Measurements from ENCODE around the gene GJB4.

DNA sequence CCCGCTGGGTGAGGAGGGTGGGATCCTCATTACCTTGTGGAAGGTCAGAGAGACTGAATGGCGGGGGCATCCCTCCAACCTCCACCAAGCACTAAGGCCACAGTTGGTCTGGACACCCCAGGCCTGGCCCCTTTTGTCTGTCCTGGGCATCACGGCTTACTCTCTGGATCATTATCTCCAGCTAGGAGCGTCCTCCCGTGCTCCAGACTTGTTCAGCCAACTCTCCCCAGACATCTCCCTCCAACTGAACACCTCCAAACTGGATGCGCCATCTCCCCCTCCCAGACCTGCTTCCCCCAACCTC is 11.9 kb upstream of the GJB4 start:
- TF ChIP-seq, protein P1, sequence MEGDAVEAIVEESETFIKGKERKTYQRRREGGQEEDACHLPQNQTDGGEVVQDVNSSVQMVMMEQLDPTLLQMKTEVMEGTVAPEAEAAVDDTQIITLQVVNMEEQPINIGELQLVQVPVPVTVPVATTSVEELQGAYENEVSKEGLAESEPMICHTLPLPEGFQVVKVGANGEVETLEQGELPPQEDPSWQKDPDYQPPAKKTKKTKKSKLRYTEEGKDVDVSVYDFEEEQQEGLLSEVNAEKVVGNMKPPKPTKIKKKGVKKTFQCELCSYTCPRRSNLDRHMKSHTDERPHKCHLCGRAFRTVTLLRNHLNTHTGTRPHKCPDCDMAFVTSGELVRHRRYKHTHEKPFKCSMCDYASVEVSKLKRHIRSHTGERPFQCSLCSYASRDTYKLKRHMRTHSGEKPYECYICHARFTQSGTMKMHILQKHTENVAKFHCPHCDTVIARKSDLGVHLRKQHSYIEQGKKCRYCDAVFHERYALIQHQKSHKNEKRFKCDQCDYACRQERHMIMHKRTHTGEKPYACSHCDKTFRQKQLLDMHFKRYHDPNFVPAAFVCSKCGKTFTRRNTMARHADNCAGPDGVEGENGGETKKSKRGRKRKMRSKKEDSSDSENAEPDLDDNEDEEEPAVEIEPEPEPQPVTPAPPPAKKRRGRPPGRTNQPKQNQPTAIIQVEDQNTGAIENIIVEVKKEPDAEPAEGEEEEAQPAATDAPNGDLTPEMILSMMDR (IDR thresholded peaks at IDR 0.05; ENCODE audit: low read depth, low read length, missing input control): no peak
- no peak for TF ChIP-seq RAD21 (IDR thresholded peaks at IDR 0.05)
- TF ChIP-seq, protein P2, sequence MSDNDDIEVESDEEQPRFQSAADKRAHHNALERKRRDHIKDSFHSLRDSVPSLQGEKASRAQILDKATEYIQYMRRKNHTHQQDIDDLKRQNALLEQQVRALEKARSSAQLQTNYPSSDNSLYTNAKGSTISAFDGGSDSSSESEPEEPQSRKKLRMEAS (IDR thresholded peaks at IDR 0.05): no peak
- TF ChIP-seq EGR1 (IDR thresholded peaks at IDR 0.05; ENCODE audit: low read depth in 2 of 2): no peak
- TF ChIP-seq RXRA (IDR thresholded peaks at IDR 0.05): no peak
- TF ChIP-seq, protein P3, sequence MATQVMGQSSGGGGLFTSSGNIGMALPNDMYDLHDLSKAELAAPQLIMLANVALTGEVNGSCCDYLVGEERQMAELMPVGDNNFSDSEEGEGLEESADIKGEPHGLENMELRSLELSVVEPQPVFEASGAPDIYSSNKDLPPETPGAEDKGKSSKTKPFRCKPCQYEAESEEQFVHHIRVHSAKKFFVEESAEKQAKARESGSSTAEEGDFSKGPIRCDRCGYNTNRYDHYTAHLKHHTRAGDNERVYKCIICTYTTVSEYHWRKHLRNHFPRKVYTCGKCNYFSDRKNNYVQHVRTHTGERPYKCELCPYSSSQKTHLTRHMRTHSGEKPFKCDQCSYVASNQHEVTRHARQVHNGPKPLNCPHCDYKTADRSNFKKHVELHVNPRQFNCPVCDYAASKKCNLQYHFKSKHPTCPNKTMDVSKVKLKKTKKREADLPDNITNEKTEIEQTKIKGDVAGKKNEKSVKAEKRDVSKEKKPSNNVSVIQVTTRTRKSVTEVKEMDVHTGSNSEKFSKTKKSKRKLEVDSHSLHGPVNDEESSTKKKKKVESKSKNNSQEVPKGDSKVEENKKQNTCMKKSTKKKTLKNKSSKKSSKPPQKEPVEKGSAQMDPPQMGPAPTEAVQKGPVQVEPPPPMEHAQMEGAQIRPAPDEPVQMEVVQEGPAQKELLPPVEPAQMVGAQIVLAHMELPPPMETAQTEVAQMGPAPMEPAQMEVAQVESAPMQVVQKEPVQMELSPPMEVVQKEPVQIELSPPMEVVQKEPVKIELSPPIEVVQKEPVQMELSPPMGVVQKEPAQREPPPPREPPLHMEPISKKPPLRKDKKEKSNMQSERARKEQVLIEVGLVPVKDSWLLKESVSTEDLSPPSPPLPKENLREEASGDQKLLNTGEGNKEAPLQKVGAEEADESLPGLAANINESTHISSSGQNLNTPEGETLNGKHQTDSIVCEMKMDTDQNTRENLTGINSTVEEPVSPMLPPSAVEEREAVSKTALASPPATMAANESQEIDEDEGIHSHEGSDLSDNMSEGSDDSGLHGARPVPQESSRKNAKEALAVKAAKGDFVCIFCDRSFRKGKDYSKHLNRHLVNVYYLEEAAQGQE (IDR thresholded peaks at IDR 0.05): no peak
- TF ChIP-seq, protein P4, sequence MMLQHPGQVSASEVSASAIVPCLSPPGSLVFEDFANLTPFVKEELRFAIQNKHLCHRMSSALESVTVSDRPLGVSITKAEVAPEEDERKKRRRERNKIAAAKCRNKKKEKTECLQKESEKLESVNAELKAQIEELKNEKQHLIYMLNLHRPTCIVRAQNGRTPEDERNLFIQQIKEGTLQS (IDR thresholded peaks at IDR 0.05): no peak
- no peak for TF ChIP-seq TAF1 (conservative IDR thresholded peaks at IDR 0.05)
- TF ChIP-seq, protein P5, sequence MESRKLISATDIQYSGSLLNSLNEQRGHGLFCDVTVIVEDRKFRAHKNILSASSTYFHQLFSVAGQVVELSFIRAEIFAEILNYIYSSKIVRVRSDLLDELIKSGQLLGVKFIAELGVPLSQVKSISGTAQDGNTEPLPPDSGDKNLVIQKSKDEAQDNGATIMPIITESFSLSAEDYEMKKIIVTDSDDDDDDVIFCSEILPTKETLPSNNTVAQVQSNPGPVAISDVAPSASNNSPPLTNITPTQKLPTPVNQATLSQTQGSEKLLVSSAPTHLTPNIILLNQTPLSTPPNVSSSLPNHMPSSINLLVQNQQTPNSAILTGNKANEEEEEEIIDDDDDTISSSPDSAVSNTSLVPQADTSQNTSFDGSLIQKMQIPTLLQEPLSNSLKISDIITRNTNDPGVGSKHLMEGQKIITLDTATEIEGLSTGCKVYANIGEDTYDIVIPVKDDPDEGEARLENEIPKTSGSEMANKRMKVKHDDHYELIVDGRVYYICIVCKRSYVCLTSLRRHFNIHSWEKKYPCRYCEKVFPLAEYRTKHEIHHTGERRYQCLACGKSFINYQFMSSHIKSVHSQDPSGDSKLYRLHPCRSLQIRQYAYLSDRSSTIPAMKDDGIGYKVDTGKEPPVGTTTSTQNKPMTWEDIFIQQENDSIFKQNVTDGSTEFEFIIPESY (IDR thresholded peaks at IDR 0.05): no peak
- TF ChIP-seq SP1 (IDR thresholded peaks at IDR 0.05): no peak
- TF ChIP-seq JUND (IDR thresholded peaks at IDR 0.05): no peak
- TF ChIP-seq FOXA1 (IDR thresholded peaks at IDR 0.05): no peak
- TF ChIP-seq YY1 (IDR thresholded peaks at IDR 0.05): no peak
